Activated CD4-positive, CD25-positive, alpha-beta regulatory T cell treated with anti-CD3 and anti-CD28 coated beads, Interleukin-2, amount 50 U/mL, for 72 hours (primary cell): ENCODE data around the gene ILRUN.
"Not testable (repeated sequence)": the region's sequence is repeated elsewhere in the genome, so short reads cannot be mapped to it uniquely, and the experiment has no call there.

Experiments
- DNase-seq: peaks from one replicate; pipeline ENCODE4 v3.0.0; 2021

Gene ILRUN

DNA sequence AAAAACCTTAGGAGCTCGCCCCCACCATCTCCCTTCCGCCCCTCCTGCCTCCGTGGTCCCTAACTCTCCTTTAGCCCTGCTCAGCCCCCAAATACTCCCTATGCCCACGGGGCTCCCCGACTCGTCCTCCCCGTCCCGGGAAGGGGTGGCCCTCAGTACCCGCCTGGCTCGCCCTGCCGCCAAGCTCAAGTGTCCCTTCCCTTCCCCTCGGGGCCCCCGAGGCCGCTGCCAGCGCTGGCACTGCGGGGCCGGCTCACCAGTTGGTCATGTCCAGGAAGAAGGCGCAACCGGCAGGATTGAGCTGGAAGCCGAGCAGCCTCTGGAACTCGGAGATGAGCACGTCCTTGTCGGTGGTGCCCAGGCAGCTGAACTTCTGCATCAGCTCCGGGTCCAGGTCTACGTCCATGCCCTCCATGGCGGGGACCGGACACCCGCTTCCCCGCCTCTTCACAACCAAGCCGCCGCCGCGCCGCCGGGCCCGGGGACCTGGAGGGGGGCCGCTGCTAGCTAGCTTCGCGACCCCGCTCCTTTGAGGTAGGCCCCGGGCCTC is 303 bp downstream of the ILRUN start:
- no peak for DNase-seq

DNA sequence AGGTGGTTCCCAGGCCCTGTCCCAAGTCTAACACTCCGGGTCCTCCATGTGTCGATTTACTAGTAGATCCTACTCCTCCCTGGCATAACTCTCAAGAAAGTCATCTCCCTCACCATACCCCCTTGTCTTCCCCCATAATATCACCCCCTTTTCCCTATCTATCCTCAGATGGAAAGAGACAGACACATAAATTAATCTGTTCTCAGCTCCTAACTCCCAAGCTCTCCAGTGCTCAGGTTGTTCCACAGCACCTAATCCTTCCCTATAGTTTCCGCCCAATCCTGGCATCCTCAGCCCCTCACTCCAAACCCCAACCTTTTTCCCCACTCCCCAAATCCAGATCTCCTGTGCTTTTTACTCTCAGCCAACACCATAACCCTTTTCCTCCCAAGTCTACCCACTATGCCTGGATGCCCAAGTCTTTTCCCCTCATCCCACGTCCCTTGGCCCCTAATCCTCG is 808 bp downstream of the ILRUN start:
- DNase-seq, result no peak

DNA sequence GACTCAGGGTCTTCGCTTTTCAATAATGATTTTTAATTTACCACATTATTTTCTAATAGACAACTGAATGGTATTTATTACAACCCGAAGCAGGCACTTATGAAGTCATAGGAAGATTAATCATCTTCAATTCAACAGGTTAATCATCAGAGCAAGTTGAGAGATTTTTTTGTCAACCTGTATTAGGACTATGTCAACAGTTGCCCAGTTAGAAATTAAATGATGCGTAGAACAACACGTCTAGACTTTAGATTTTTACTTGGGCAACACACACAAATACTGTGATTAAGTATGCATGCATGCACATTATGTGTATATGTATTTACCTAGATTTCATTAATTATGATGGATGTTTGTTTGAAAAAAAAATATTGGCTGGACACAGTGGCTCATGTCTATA is 4.3 kb downstream of the ILRUN start:
- no peak for DNase-seq

DNA sequence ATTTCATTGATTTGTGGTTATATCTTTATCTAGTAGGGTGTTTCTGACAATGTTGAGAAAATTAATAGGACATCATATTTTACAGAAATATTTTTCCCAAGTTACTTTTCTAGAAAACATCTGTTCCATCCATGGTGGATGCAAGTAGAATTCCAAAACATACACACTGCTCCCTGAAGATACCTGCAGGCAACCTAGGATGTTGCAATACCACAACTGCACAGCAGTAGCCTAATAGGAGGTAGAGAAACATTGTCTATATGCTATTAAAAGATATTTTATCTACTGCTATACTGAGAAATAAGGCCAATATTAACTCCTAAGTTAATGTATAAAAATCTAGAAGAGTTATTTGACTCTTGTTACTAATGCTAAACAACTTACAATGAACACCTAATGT is 6.8 kb downstream of the ILRUN start:
- no peak for DNase-seq

DNA sequence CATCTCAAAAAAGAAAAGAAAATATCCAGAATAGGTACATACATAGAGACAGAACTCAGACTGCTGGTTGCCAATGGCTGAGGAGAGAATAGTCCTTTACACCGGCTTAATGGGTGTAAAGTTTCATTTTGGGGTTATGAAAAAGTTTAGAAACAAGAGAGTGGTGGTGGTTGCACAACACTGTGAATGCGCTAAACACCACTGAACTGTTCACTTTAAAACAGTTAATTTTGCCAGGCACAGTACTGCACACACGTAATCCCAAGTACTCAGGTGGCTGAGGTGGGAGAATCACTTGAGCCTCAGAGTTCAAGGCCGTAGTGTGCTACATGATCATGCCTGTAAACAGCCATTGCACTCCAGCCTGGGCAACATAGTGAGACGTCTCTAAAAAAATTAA is 7.6 kb downstream of the ILRUN start:
- no peak for DNase-seq

DNA sequence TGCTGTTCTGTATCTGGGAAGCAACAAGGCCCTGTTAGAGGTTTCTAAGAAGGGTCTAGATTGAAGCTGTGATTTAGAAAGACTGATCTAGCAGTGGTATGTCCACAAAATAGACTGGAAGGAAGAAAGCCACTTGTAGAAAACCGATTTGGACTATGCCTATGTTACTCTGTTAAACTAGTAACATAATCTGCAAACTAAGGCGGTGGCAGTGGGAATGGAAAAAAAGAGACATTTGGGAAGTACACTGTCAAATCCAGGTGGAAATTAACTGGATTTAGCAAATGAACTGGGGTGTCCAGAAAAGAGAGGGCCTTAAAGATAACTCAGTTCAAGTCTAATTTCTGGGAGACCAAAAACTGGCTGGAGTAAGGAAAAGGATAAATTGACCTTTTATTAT is 11.6 kb downstream of the ILRUN start:
- no peak for DNase-seq

DNA sequence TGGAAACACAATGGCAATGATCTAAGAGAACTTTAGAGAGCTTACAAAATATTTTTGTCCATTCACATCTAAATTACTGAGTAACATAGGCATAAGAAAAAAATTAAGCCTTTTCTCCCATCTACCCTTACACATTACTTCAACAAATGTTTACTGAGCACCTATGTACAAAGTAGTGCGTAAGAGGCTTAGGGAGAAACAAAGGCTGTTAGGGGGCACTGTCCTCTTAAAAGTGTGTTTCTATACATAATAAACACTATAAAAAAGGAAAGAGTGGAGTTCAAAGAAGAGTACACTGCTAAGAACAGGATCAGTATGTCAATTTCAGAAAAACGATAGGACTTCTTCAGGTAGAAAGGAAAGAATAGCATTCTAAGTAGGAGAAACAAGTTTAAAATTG is 12.2 kb downstream of the ILRUN start:
- DNase-seq, result no peak

DNA sequence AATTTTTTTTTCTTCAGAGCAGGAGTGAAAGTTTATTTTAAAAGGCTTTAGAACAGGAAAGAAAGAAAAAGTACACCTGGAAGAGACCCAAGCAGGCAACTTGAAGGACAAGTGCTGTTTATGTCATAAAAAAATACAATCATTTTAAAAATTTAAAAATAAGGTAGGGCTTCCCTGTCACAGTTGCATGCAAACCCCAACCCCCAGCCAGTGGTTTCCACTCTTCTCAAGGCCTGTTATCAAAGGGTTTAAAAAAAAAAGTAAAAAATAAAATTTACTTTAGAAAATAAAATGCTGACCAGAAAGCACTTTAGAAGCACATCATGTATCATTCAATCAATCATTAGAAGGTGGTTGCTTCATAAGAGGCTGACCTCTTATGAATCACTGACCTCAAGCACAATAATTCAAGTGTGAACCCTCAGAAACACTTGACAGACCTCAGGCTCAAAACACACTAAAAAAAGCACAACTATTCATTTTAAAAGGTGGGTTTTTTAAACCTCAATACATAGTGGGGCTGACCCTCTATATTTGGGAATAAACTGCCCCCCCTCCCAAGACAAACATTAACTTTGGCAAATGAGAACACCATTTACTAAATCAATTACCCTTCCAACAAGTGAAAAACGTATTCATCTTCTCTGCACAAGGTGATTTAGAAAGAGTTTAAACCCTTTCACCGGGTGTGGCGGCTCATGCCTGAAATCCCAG is 15.6 kb downstream of the ILRUN start:
- DNase-seq, result no peak

DNA sequence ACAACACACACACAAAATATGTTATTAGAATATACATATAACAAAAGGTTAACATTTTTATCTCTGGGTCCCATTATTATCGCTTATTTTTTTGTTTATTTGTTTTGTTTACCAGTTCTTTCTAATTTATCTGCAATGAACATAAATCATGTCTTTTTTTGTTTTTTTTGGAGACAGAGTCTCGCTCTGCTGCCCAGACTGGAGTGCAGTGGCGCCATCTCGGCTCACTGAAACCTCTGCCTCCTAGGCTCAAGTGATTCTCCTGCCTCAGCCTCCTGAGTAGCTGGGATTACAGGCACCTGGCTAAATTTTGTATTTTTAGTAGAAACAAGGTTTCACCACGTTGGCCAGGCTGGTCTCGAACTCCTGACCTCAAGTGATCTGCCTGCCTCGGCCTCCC is 16.3 kb downstream of the ILRUN start:
- DNase-seq, result not testable (repeated sequence)

DNA sequence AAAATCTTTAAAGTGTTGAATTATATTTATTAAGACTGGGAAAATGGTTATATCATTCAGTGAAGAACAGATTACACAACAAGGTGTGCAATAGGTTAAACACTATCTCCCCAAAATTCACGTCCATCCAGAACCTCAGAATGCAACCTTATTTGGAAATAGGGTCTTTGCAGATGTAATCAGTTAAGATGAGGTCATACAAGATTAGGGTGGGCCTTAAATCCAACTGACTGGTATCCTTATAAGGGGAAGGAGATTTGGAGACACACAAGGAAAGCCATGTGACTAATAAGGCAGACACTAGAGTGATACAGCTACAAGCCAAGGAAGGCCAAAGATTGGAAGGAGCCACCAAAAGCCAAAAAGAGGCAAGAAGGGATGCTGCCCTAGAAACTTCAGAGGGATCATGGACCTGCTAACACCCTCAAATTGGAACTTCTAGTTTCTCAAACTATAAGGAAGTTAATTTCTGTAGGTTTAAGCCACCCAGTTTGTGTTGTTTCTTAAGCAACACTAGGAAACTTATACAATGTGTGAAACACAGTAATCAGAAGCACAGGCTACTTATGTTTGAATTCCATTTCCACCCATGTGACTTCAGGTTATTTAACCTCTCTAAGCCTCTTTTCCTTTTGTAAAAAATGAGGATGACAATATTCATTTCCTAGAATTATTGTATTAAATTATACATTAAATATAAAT is 16.9 kb downstream of the ILRUN start:
- DNase-seq, result no peak

DNA sequence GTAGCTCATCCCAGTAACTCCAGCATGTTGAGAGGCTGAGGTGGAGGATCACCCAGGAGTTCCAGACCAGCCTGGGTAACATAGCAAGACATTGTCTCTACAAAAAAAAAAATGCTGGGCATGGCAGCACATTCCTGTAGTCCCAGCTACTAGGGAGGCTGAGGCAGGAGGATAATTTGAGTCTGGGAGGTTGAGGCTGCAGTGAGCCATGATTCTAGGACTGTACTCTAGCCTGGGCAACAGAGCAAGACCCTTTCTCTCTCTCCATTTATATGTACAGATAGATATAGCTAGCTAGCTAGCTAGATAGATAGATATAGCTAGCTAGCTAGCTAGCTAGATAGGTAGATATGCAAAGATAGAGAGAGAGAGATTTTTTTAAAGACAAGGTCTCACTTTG is 20.4 kb downstream of the ILRUN start:
- no peak for DNase-seq

DNA sequence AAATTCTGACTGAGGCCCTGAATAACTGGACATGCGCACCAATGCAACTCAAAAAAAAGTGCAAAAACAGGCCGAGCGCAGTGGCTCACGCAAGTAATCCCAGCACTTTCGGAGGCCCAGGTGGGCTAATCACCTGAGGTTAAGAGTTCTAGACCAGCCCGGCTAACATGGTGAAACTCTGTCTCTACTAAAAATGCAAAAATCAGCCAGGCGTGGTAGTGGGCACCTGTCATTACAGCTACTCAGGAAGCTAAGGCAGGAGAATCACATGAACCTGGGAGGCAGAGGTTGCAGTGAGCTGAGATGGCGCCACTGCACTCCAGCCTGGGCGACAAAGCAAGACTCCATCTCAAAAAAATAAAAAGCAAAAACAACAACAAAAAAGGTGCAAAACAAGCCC is 21.6 kb downstream of the ILRUN start:
- not testable (repeated sequence) for DNase-seq

DNA sequence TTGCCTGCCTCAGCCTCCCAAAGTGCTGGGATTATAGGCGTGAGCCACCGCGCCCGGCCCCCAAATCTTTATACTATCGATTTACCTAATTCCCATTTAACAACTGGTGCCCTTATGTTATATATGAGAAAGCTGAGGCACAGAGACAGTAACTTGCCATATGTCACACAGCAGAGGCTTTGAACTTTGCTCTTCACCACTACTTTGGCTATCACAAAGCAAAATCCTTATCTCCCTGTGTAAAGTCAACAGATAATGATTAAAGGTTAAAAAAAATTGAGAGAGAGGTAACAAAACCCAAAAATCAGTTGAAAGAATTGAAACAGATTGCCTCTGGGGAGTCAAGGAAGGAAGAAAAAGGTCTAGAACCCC is 22.3 kb downstream of the ILRUN start:
- no peak for DNase-seq

DNA sequence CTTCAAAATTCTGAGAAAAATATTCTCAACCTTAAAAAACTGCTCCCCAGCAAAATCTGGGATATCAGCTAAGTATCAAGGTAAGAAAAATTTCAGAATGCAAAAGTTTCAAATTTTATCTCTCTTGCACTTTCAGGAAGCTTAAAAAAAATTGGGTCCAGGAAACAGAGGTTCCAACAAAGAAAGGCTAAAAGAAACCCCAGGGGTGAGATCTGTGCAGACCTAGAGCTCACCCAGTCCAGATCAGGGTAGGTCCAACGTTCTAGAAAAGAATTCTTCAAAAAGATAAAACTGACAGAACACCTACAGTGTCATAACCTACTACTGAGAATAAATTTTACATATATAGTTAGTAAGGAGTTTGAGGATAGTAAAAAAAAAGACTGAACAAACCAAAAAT is 23.5 kb downstream of the ILRUN start:
- no peak for DNase-seq

DNA sequence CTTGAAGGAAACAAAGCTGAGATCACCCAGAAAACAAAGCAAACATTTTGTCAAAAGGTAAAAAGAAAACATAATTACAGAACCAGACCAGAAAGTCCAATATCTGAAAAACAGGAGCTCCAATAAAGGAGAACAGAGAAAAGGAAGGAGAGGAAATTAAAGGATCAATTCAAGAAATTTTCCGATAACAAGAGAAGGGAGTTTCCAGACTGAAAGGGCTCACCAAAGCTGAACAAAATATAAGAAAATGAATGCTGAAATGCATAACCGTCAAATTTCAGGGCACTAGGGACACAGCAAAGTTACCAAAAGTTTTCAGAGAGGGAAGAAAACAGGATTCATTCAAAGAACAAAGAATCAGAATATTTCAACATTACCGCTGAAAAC is 23.9 kb downstream of the ILRUN start:
- no peak for DNase-seq

DNA sequence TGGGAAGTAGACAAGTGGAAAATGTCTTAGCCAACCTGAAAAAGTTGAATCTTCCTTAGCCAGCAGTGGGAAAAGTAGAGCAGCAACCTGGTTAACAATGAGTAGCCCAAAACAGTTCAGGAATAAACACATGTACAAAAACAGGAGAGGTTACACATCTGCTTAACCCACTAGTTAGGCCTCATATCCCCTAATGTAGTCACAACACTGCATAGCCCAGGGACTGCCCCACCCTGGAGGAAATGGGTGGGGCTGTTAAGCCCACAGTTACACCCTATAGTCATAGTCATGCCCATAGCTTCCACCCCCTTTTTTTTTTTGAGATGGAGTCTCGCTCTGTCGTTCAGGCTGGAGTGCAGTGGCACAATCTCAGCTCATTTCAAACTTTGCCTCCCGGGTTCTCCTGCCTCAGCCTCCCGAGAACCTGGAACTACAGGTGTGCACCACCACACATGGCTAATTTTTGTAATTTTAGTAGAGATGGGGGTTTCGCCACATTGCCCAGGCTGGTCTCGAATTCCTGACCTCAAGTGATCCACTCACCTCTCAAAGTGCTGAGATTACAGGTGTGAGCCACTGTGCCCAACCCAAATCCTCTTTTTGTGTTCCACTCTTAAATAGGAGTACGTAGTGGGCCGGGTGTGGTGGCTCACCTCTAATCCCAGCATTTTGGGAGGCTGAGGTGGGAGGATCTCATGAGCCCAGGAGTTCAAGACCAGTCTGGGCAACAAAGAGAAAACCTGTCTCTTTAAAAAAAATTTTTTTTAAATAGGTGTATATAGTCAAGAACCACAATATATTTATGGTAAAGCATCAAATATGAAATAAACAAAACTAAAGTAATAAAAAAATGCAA is 24.5 kb downstream of the ILRUN start:
- peak; percentile 67 for DNase-seq

DNA sequence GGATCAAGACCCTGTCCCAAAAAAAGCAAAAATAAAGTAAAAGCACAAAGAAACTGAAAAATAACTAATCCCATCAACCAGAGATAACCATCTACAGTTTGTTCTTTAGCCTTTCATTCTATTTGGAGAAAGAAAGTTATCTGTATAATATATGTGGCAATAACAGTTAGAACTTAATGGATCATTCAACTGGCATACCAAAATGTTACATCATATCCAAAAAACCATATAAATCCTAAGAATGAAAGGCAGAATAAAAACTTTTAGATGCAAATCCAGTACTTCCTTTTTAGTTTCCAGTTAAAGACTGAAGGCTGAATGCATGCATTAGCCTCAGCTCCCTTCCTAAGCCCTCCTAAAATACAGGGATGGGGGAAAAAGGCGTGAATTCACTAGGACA is 25.2 kb downstream of the ILRUN start:
- DNase-seq, result no peak

DNA sequence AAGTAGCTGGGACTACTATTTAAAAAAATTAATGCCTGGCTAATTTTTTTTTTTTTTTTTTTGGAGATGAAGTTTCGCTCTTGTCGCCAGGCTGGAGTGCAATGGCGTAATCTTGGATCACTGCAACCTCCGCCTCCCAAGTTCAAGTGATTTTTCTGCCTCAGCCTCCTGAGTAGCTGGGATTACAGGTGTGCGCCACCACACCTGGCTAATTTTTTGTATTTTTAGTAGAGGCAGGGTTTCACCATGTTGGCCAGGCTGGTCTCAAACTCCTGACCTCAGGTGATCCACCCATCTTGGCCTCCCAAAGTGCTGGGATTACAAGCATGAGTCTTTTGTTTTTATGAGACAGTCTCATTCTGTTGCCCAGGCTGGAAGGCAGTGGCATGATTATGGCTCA is 27.8 kb downstream of the ILRUN start:
- DNase-seq, result not testable (repeated sequence)

DNA sequence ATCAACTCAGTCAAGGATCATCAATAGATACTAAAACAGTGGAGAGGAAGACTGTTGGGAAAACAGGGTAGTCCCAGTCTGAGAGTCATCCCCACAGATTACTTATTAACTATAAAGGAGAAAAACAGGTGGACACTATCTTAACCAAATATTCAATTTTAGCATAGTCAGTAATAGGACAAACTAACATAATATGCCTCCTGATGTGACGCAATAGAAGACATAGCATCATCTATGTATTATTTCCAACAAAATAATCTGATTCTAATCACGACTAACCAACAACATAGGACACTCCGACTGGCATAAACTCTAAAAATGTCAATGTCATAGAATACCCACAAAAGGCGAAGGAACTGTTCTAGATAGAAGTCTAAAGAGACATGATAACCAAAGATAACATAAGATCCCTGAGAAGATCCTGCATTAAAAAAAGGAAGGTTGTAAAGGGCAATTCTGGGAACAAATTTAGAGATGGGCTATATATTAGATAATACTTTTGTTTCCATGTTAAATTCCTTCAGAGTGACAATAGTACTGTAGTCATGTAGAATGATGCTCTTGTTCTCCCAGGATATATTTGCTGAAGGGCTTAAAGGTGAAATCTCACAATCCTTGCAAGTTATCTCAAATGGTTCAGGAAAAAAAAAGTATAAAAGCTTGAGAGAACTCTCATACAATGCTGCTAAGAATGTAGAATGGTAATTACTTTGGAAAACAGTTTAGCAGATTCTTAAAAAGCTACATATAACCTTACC is 28.9 kb downstream of the ILRUN start:
- no peak for DNase-seq

DNA sequence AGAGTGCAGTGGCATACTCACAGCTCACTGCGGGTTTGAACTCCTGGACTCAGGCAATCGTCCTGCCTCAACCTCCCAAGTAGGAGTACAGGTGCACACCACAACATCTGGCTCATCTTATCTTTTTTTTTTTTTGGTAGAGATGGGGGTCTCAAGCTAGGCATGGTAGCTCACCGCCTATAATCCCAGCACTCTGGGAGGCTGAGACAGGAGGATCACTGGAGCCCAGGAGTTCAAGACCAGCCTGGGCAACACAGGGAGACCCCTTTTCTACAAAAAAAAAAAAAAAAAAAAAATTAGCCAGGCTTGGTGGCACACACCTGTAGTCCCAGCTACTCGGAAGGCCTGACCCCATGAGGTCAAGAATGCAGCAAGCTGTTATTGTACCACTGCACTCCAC is 31.5 kb downstream of the ILRUN start:
- no peak for DNase-seq

DNA sequence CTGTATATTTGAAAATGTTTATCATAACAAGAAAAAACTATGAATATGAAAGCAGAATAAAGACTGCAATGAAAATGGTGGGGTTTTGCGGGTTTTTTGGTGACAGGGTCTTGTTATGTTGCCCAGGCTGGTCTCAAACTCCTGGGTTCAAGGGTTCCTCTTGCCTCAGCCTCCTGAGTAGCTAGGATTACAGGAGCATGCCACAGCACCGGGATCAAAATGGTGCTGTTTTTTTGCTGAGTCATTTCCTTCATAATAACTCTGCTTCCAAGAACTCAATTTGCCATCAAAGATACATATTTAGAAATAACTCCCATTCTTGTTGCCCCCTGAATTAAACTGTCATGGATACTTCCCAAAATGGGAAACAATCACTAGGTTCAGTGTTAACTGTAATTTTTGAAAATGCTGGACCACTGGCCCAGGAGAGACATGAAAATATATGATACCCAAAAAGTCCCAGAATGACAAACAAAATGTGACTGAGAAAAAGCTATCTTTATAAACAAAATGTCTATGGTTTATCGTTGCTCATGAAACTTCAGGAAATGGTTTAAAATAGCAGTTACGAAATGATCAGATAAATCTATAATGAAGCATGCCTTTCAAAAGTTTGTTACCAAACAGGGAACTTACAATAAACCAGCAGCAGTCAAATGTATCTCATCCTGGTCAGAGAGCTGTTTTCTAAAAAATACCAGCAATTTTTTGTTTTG is 32.2 kb downstream of the ILRUN start:
- no peak for DNase-seq

DNA sequence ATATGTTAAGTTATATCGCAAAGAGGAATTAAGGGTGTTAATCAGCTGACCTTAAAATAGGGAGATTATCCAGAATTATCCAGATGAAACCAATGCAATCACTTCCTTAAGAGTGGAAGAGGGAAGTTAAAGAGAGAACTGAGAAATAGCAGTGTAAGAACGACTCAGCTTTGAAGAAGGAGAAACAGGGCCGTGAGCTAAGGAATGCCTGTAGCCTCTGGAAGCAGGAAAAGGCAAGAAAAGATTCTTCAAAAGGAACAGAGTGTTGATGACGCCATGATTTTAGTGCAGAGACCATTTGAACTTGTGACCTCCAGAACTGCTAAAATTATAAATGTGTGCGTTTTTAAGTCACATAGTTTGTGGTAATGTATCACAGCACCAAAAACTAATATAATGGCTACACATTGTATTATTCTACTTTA is 32.7 kb downstream of the ILRUN start:
- no peak for DNase-seq
